Measurements from ENCODE around the gene GSTA2.
"Not testable (repeated sequence)": the region's sequence is repeated elsewhere in the genome, so short reads cannot be mapped to it uniquely, and the experiment has no call there.

Gene GSTA2

GRCh38 chr6:52763322-52763916 lies at the start of gene GSTA2:
TSS of gene GSTA2 (minus strand) at chr6:52763475. CDS start at chr6:52757947, 5,528 bp downstream.
- not testable (repeated sequence) for H3K4me1 ChIP-seq, H3K36me3 ChIP-seq, H3K4me3 ChIP-seq, H4K20me1 ChIP-seq, H3K9me3 ChIP-seq, H3K27me3 ChIP-seq, H3K9ac ChIP-seq, H3K27ac ChIP-seq, H3K4me2 ChIP-seq

- not testable (repeated sequence) for H3K9ac ChIP-seq, H3K9me3 ChIP-seq, H3K4me2 ChIP-seq
These were observed 46.5 kb upstream of the GSTA2 start for GRCh38 chr6:52809777-52810176.

GRCh38 chr6:52808660-52809059 lies 45.4 kb upstream of the GSTA2 start:
- no peaks in the 10 kb centered on the region for H3K27me3 ChIP-seq
- H3K9ac ChIP-seq: no peak overlapping the region
- H3K27ac ChIP-seq: no peak overlapping the region
- no peaks in the 10 kb centered on the region for H3K4me1 ChIP-seq
- no peaks in the 10 kb centered on the region for H4K20me1 ChIP-seq
- H3K4me2 ChIP-seq: no peak overlapping the region
- no peak overlapping the region for H3K4me3 ChIP-seq
- no peak for TF ChIP-seq Cebpa-rat (IDR thresholded peaks at IDR 0.05)
- H3K9me3 ChIP-seq: no peaks in the 10 kb centered on the region
- no peaks in the 10 kb centered on the region for H3K36me3 ChIP-seq

More at GRCh38 chr6:52809777-52810176, 46.5 kb upstream of the GSTA2 start:
- not testable (repeated sequence) for H4K20me1 ChIP-seq, H3K27me3 ChIP-seq, H3K36me3 ChIP-seq, H3K4me3 ChIP-seq, H3K27ac ChIP-seq, H3K4me1 ChIP-seq

GRCh38 chr6:52803668-52804255 lies 40.5 kb upstream of the GSTA2 start, which contains the start of gene GSTA1:
TSS of gene GSTA1 (minus strand) at chr6:52803816. CDS start at chr6:52799267, 4,549 bp downstream.
- H3K9ac ChIP-seq, H4K20me1 ChIP-seq, H3K27ac ChIP-seq, H3K4me1 ChIP-seq, H3K36me3 ChIP-seq, H3K4me3 ChIP-seq, H3K27me3 ChIP-seq, H3K9me3 ChIP-seq, H3K4me2 ChIP-seq: not testable (repeated sequence)

GRCh38 chr6:52802806-52803205 lies 39.5 kb upstream of the GSTA2 start:
- H3K27ac ChIP-seq: no peak overlapping the region
- no peaks in the 10 kb centered on the region for H3K9me3 ChIP-seq
- TF ChIP-seq Cebpa-rat (IDR thresholded peaks at IDR 0.05): no peak
- H3K9ac ChIP-seq: no peak overlapping the region
- H4K20me1 ChIP-seq: no peaks in the 10 kb centered on the region
- H3K4me3 ChIP-seq: no peak overlapping the region
- no peaks in the 10 kb centered on the region for H3K4me1 ChIP-seq
- no peak overlapping the region for H3K4me2 ChIP-seq
- no peaks in the 10 kb centered on the region for H3K27me3 ChIP-seq
- H3K36me3 ChIP-seq: no peaks in the 10 kb centered on the region

- Histone ChIP-seq H3K9me3 (no peaks in the 10 kb centered on the region), H4K20me1 (no peaks in the 10 kb centered on the region), H3K4me1 (no peaks in the 10 kb centered on the region), H3K36me3 (no peaks in the 10 kb centered on the region), H3K27me3 (no peaks in the 10 kb centered on the region), H3K27ac (no peak overlapping the region), H3K9ac (no peak overlapping the region), H3K4me3 (no peak overlapping the region), H3K4me2 (no peak overlapping the region)
- TF ChIP-seq Cebpa-rat (IDR thresholded peaks at IDR 0.05): no peak
These were observed 38.0 kb upstream of the GSTA2 start for GRCh38 chr6:52801188-52801841.

- not testable (repeated sequence) for H3K27ac ChIP-seq, H3K4me2 ChIP-seq, H3K9me3 ChIP-seq
These were observed 36.0 kb upstream of the GSTA2 start for GRCh38 chr6:52799272-52799671.

GRCh38 chr6:52794366-52794765 lies 31.1 kb upstream of the GSTA2 start:
- not testable (repeated sequence) for H3K36me3 ChIP-seq, H3K9ac ChIP-seq, H3K4me3 ChIP-seq, H3K27me3 ChIP-seq, H3K4me1 ChIP-seq, H3K4me2 ChIP-seq, H3K27ac ChIP-seq, H4K20me1 ChIP-seq
- peaks cover 15% of the 10 kb centered on the region for H3K9me3 ChIP-seq

More at GRCh38 chr6:52799272-52799671, 36.0 kb upstream of the GSTA2 start:
- H3K36me3 ChIP-seq, H3K27me3 ChIP-seq, H3K4me1 ChIP-seq, H3K4me3 ChIP-seq, H4K20me1 ChIP-seq, H3K9ac ChIP-seq: not testable (repeated sequence)

DNA sequence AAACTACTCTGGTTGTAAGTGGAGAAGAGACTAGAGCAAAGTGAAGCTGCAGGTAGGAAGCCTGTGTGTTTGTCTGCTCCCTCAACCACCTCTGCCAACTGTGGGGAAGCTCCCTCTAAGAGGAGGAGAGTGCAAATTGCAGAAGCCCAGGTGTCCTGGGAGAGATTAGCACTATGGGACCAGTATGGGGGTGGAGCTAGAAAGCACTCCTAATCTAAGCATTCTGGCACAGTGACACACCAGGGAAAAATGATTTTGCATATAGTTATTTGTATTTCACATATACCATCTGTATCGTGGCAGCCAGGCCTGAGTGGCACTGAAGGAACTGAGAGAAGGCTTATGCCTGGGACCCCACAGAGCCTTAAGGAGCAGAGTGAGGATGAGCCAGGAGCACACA lies 27.6 kb upstream of the GSTA2 start:
- no peaks in the 10 kb centered on the region for H3K4me1 ChIP-seq
- TF ChIP-seq Cebpa-rat (IDR thresholded peaks at IDR 0.05): no peak
- no peaks in the 10 kb centered on the region for H3K36me3 ChIP-seq
- H3K9ac ChIP-seq: no peak overlapping the region
- peaks cover 21% of the 10 kb centered on the region for H3K9me3 ChIP-seq
- no peaks in the 10 kb centered on the region for H3K27me3 ChIP-seq
- H4K20me1 ChIP-seq: no peaks in the 10 kb centered on the region
- no peak overlapping the region for H3K4me3 ChIP-seq
- H3K4me2 ChIP-seq: no peak overlapping the region
- H3K27ac ChIP-seq: no peak overlapping the region

GRCh38 chr6:52789658-52790057 lies 26.4 kb upstream of the GSTA2 start:
- H3K9ac ChIP-seq, H3K4me2 ChIP-seq, H3K4me1 ChIP-seq, H3K4me3 ChIP-seq, H3K27ac ChIP-seq, H4K20me1 ChIP-seq, H3K27me3 ChIP-seq, H3K36me3 ChIP-seq: not testable (repeated sequence)
- peaks cover 21% of the 10 kb centered on the region for H3K9me3 ChIP-seq

All from BLaER1 (cell line).